HG03045 (cell line): ENCODE measurements around the gene CORO6.
A peak's percentile ranks its signal among the peaks of the same experiment; 100 is the strongest.

ENCODE experiments used
- ATAC-seq: cut with Tn5 transposase; IDR thresholded peaks from one replicate; pipeline ENCODE4 v1.9.1; 2021; ENCODE audit warnings: mild to moderate bottlenecking, moderate library complexity; ENCODE audit not compliant: unreplicated experiment

Gene CORO6

GRCh38 chr17:29591737-29592608 lies 30.7 kb downstream of the CORO6 start:
- no peak for ATAC-seq

DNA sequence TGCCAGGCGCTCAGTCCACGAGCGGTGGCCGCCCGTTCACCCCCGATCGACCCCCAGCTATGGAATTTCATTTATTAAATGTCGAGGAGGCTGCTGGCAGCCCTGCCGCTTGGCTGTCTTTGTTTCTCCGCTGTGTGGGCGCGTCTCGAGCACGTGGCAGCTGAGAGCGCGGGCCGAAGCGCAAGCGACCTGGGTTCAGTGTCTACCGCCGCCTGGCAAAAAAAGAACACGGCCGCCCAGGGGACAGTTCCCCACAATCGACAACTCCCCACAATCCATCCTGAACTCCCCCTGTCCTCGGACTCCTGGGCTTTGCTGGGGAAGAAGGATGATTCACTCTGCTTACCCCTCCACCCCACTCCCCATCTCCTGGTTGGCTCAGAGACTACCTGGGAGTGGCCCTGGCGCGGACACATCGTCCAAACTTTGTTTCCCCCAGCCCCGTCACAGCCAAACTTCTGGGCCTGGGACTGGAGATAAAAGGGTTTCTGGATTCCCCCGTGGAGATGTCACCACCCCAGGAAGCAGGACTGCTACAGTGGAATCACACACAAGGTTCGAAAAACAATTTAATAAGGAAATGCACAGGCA lies 31.5 kb downstream of the CORO6 start:
- ATAC-seq = no peak

DNA sequence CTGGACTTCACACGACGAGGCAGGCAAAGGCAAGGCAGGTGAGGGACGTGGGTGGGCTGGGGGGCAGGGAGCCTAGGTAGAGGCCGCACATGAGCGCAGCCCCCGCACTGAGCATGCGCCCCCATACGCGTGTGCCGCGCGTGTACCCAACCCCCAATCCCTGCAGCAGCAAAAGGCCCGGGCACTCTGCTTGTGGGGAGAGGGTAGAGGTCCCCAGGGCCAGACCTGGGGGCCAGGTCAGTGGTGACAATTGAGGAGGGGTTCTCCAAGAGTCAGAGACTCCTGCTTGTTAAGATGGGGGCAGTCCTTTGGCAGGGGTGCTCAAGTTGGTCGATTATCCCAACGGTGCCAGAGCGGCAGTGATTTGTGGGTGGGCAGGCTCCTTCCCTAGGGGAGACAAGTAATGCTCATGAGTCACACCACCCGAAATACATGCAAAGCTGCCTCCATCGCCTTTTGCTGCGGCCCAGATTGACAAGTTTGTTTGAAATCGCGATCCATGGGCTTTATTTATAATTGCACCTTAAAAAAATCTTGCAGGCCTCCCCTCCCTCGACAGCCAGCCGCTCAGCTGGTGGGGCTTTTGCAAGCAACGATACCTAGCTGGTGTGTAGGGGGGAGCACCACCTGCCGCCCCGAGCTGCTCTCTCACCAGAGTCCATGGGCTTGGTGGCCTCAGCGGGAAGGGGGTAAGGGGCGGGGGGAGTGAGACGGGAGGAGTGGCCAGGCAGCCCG lies 32.1 kb downstream of the CORO6 start:
- no peak for ATAC-seq

- peak; percentile 65 for ATAC-seq
Observed at GRCh38 chr17:29589524-29590410, 32.9 kb downstream of the CORO6 start, which contains the start of gene GIT1. Gene GIT1 (minus strand): TSS chr17:29589648. CDS start chr17:29589378, 270 bp downstream.

DNA sequence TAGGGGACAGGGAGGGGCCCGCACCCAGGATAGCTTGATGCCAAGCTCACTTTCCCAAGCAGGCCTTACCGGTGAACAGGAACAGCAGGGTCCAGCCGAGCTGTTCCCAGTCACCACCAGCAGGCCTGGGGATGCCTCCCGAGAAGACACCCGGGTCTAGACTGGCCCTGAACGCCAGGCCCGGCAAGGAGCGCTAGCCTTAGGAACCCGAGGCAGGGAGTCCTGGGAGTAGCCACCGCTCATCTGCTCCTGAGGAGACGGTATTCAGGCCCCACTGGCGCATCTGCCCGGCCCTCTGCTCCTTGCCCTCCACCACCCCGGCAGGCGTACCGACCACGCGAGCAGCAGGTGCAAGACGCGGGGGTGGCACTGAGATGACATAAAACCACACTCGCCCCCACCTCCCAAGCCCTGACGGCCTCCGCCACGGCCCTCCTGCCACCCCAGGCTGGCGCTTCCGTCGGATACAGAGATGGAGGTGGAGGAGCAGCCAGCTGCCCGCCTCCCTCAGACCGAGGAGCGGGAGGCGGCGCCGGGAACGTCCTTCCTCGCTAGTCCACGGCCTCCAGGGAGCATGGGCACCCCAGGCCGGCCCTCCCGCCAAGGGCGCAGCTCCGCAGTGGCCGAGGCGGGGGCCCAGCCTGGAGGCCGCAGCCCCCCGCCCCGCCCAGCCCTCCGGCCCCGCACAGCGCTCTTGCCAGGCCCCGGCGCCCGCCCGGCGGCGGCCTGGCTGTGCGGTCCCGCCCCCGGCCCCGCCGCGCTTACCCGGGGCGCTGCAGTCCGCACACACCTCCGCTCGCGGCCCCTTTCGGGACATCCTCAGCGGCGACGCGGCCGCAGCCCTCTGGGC lies 33.9 kb downstream of the CORO6 start:
- peak; percentile 18 for ATAC-seq

DNA sequence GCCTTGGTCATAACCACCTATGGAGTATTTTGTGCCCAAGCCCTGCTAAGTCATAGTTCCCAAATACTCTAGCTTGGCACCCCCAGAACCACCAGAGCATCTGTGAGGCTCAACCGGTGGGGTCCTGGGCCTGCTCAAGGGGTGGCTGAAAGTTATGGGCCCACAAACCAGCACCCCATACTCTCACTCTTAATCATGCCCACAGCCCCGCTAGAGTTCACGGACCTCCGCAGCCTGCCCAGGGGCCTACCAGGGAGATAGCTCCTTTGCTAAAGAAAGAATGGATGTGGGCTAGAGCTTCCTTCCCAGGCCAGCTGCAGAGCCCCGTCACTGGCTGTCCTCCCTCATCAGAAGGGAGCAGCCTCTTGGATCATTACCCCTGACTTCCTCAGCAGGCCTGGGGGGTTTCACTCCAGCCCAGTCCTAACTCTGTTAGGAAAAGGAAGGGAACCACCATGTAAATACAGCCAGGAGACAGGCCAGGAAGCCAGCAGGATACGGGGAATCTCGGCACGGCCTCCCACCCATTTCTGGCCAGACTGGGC lies 34.6 kb downstream of the CORO6 start:
- ATAC-seq = no peak

GRCh38 chr17:29587591-29587990 lies 35.1 kb downstream of the CORO6 start:
- ATAC-seq = no peak

- no peak for ATAC-seq
Observed at GRCh38 chr17:29586676-29587469, 35.8 kb downstream of the CORO6 start.

- no peak for ATAC-seq
Observed at GRCh38 chr17:29585080-29585751, 37.5 kb downstream of the CORO6 start.

- no peak for ATAC-seq
Observed at GRCh38 chr17:29584452-29585079, 38.1 kb downstream of the CORO6 start.

DNA sequence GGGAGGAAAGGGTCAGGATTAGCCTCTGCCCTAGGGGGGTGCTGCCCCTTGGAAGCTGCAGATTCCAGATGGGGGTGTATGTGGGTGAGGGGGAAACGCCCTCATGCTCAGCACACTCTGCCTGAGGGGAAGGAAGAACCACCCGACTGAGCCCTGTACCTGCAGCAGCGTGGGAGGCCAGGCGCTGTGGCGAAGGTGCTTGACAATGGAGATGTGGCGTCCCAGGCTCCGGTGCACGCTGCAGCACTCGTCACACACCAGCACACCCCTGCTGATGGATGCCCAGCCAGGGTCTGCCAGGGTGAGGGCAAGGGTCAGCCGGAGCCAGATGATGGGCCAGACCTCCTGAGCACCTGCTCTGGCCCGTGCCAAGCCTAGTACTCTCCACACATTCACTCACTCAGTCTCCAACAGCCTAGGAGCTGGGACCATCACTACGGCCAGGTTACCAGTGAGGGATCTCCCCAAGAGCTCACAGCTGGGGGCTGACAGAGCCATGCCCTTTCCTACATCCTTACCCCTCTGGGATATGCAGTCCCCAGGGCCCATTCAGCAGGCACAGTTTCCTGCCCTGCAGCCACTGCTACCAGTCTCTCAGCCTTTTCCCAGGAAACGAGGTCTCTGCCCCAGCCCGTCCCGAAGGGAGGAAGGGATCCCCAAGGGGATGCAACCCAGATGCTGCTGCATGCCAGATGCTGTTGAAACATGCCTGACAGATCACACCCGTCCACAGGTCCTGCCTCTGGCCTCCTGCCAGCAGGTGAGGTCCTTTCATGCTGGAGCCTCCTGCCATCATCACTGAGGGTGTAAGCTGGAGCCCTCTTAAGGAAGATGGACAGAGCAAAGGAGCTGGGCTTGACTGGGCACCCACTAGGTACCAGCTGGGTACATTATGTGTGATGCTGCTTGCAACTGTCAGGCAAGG lies 39.1 kb downstream of the CORO6 start:
- ATAC-seq = no peak

DNA sequence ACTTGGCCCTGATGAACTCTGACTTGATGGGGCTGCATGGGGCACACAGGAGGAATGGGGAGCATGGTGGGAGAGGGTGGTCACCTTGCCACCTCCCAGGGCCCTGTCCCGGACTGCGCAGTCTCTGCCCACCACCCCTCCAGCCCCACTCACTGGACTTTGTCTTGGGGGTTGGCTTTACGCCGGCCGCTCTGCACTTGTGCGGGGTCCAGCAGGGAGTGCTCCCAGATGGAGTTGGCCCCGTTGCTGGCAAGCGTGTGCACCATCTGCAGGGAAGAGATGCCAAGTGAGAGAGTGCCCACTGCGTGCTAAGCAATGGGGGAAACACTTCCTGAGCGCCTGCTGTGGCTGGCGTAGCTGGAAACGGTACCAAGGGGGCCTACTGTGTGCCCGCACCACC lies 39.9 kb downstream of the CORO6 start:
- ATAC-seq = no peak

GRCh38 chr17:29582254-29582765 lies 40.4 kb downstream of the CORO6 start:
- ATAC-seq = no peak

GRCh38 chr17:29581583-29582253 lies 41.0 kb downstream of the CORO6 start:
- ATAC-seq = no peak

DNA sequence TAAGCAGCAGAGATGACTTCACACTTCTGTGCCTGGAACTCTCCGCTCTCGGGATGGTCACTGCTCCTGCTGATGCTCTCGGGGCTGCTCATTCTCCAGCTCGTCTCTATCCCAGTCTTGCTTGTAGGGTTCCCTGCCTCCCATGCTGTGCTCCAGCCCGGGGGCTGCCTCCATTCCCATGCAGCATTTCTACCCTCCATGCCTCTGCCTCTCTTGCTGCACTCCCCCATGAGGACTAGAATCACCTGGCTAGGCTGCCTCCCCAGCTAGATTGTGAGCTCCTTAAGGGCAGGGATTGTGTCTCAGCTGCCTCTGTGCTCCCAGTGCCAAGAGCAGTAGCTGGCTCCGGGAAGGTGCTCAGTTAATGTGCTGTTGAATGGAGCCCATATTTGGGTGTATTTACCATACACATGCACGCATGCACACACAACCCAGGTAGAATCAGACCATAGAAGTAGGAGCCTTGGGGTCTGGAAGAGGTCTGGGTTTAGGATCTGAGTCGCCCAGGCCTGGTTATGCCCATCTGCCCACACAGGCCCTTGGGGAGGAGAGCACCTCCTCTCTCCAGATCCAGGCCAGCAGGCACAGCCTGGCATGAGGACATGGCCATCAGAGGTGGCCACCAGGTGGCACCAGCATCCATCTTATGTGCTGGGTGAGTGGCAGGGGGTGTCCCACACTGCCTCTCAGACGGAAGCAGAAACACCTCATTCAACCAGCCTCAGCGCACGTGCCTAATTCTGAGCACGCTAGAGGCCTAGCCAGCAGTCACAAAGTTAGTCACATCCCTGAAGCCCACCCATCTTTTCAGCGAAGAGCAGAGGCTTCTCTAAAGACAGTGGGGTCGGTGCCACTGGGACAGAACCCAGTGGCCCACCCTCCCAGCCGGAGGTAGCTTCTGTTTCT lies 42.6 kb downstream of the CORO6 start:
- peak; percentile 60 for ATAC-seq
